ENCODE results near the gene TMED7.

The TMED7 gene

DNA sequence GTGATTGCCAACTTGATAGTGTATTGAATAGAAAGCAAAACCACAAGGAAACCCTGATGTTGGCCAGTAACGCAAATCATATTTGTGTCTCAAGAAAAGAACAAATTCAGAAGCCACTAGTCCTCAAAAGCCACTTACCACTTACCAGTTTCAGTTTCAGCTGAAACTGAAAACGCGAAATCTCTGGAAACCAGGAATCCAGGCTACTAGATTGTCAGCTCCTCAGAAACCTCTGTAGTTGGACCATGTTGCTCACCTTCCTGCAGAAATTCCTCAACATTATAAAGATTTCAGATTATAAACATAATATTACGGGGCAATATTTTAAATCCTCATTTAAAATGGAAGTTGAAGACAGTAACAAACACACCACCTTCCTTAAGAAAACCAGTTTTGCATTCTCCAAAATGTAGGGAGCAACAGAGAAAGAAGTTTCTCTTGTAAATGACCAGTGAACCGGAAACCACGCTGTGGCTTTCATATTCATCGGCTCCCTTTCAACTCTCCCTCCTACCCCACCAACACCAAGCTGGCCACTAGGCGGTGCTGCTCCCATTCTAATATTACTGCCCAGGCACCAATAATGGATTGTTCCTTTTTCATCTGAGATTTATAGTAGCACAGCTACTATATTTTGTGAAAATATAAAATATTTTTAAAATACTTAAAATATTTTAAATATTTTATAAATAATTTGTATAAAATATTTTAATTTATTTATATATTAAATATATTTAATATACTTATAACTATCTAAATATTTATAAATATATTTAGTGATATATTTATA, 8.7 kb upstream of the TMED7 start:
- Histone ChIP-seq H3K4me1 (ENCODE audit: control insufficient read depth, insufficient read depth, low read length, poor library complexity, severe bottlenecking) (peaks cover 7% of the 10 kb centered on the region), H3K27ac (ENCODE audit: insufficient read depth, low read length, poor library complexity, severe bottlenecking) (no peak overlapping the region), H3K27me3 (replicated peaks; ENCODE audit: control insufficient read depth, insufficient read depth, low read length, poor library complexity, severe bottlenecking) (peaks cover 3% of the 10 kb centered on the region), H3K36me3 (ENCODE audit: control insufficient read depth, insufficient read depth, low read length) (no peaks in the 10 kb centered on the region), H3K4me3 (ENCODE audit: insufficient read depth, low read depth, low read length, poor library complexity, severe bottlenecking) (peak overlapping the region; percentile 6), H3K9me3 (ENCODE audit: control insufficient read depth, low read length) (no peaks in the 10 kb centered on the region)
- DNase-seq: peak; percentile 60 to 73 (median 64)

DNA sequence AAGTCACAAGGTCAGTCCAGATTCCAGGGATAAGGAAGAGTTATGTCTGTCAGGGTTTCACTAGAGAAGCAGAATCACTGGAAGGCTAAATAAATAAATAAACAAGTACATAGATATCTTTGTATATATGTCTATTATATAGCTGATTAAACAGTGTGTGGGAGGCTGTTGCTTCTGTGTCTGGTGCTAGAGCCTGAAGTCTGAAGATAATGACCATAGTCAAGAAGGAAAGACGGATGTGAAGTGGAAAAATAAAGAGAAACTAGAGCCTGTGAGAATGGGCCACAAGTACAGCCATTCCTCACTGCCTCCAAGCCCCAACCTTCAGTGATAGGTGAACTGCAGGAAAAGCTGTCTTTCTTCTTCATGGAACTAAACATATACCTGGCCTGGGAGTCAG, 4.1 kb upstream of the TMED7 start:
- Histone ChIP-seq H3K27ac (ENCODE audit: insufficient read depth, low read length, poor library complexity, severe bottlenecking) (no peak overlapping the region), H3K27me3 (replicated peaks; ENCODE audit: control insufficient read depth, insufficient read depth, low read length, poor library complexity, severe bottlenecking) (no peaks in the 10 kb centered on the region), H3K4me1 (ENCODE audit: control insufficient read depth, insufficient read depth, low read length, poor library complexity, severe bottlenecking) (peaks cover 16% of the 10 kb centered on the region), H3K9me3 (ENCODE audit: control insufficient read depth, low read length) (no peaks in the 10 kb centered on the region), H3K4me3 (ENCODE audit: insufficient read depth, low read depth, low read length, poor library complexity, severe bottlenecking) (no peak overlapping the region), H3K36me3 (ENCODE audit: control insufficient read depth, insufficient read depth, low read length) (no peaks in the 10 kb centered on the region)
- DNase-seq: no peak

DNA sequence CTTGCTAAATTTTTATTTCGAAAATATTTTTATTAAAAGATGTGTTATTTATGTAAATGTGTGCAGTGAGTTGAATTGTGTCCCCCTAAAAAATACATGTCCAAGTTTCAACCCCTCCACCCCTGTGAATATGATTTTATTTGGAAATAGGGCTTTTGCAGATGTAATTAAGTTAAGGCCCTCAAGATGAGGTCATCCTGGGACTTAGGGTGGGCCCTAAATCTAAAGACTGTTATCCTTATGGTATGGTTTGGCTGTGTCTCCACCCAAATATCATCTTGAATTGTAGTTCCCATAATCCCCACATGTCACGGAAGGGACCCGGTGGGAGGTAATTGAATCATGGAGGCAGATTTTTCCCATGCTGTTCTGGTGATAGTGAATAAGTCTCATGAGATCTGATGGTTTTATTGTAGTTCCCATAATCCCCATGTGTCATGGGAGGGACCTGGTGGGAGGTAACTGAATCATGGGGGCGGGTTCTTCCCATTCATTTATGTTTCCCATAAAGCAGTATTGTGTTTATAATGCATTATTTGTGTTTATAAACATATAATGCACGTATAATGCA, 1.5 kb upstream of the TMED7 start:
- H3K27me3 ChIP-seq (replicated peaks; ENCODE audit: control insufficient read depth, insufficient read depth, low read length, poor library complexity, severe bottlenecking): no peaks in the 10 kb centered on the region
- no peak overlapping the region for H3K27ac ChIP-seq (ENCODE audit: insufficient read depth, low read length, poor library complexity, severe bottlenecking)
- H3K4me3 ChIP-seq (ENCODE audit: insufficient read depth, low read depth, low read length, poor library complexity, severe bottlenecking): no peak overlapping the region

DNA sequence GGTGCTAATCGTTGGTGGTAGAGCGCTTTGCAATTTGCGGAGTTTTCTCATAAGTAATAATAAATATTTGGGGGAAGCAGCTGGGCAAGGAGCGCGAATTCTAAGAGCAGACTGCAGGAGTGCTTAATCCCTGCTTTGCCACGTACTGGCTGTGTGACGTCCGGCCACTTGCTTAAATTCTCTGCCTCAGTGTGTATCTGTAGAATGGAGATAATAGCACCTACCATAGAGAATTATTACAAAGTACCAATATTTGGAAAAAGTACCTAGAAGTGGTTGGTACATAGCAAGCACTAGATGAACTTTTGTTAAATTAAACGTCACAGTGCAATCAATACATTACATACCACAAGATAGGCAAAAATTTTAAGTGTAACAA, 598 bp upstream of the TMED7 start:
- H3K9me3 ChIP-seq (ENCODE audit: control insufficient read depth, low read length): no peaks in the 10 kb centered on the region
- peak overlapping the region; percentile 73 for H3K27ac ChIP-seq (ENCODE audit: insufficient read depth, low read length, poor library complexity, severe bottlenecking)
- no peaks in the 10 kb centered on the region for H3K36me3 ChIP-seq (ENCODE audit: control insufficient read depth, insufficient read depth, low read length)
- no peak for DNase-seq
- no peaks in the 10 kb centered on the region for H3K27me3 ChIP-seq (replicated peaks; ENCODE audit: control insufficient read depth, insufficient read depth, low read length, poor library complexity, severe bottlenecking)
- peaks cover 24% of the 10 kb centered on the region for H3K4me1 ChIP-seq (ENCODE audit: control insufficient read depth, insufficient read depth, low read length, poor library complexity, severe bottlenecking)
- H3K4me3 ChIP-seq (ENCODE audit: insufficient read depth, low read depth, low read length, poor library complexity, severe bottlenecking): peak overlapping the region; percentile 84

More for the DNA sequence above, 1.5 kb upstream of the TMED7 start:
- Histone ChIP-seq H3K36me3 (ENCODE audit: control insufficient read depth, insufficient read depth, low read length) (no peaks in the 10 kb centered on the region), H3K9me3 (ENCODE audit: control insufficient read depth, low read length) (no peaks in the 10 kb centered on the region), H3K4me1 (ENCODE audit: control insufficient read depth, insufficient read depth, low read length, poor library complexity, severe bottlenecking) (peaks cover 24% of the 10 kb centered on the region)
- no peak for DNase-seq

DNA sequence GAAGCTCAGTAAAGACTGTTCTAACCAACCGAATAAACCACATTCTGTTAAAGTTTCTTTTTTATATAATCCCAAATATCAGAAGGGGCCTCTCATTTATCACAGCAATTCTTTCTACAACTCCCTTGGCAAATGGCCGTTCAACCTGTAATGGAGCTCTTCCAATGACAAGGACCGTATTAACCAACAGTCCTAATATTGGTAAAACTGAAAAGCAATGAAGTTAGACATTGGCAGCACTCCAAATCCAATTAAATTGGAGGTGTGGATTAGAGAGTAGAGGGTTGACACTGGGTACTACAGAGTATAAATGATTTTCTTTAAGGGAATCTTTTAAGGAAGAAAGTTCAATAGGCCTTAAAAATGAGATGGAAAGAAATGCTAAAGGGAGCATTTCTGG, 842 bp downstream of the TMED7 start:
- no peak for DNase-seq
- H3K27me3 ChIP-seq (replicated peaks; ENCODE audit: control insufficient read depth, insufficient read depth, low read length, poor library complexity, severe bottlenecking): no peaks in the 10 kb centered on the region
- peaks cover 24% of the 10 kb centered on the region for H3K4me1 ChIP-seq (ENCODE audit: control insufficient read depth, insufficient read depth, low read length, poor library complexity, severe bottlenecking)
- peak overlapping the region; percentile 91 for H3K27ac ChIP-seq (ENCODE audit: insufficient read depth, low read length, poor library complexity, severe bottlenecking)
- H3K9me3 ChIP-seq (ENCODE audit: control insufficient read depth, low read length): no peaks in the 10 kb centered on the region
- peak overlapping the region; percentile 84 for H3K4me3 ChIP-seq (ENCODE audit: insufficient read depth, low read depth, low read length, poor library complexity, severe bottlenecking)
- peaks cover 6% of the 10 kb centered on the region for H3K36me3 ChIP-seq (ENCODE audit: control insufficient read depth, insufficient read depth, low read length)

DNA sequence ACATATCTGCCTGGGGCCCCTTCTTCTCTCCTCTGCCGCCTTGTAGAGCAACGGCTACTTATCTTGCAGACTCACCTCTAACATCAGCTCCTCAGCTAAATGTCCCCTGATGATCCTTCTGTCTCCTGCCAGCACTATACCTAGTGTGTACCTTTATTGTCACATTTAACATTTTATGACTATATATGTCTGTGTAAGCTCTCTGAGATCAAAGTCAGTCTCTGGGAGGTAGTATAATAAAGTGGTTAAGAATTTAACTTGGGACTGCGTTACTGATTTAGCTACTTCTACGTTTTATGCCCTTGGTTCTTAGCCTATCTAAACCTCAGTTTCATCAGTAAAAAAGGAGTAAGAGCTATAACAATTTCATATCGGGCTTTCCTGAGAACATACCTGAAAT, 2.2 kb downstream of the TMED7 start:
- no peaks in the 10 kb centered on the region for H3K9me3 ChIP-seq (ENCODE audit: control insufficient read depth, low read length)
- peaks cover 24% of the 10 kb centered on the region for H3K4me1 ChIP-seq (ENCODE audit: control insufficient read depth, insufficient read depth, low read length, poor library complexity, severe bottlenecking)
- no peak overlapping the region for H3K4me3 ChIP-seq (ENCODE audit: insufficient read depth, low read depth, low read length, poor library complexity, severe bottlenecking)
- peaks cover 19% of the 10 kb centered on the region for H3K36me3 ChIP-seq (ENCODE audit: control insufficient read depth, insufficient read depth, low read length)
- H3K27me3 ChIP-seq (replicated peaks; ENCODE audit: control insufficient read depth, insufficient read depth, low read length, poor library complexity, severe bottlenecking): no peaks in the 10 kb centered on the region
- no peak for DNase-seq
- H3K27ac ChIP-seq (ENCODE audit: insufficient read depth, low read length, poor library complexity, severe bottlenecking): no peak overlapping the region

DNA sequence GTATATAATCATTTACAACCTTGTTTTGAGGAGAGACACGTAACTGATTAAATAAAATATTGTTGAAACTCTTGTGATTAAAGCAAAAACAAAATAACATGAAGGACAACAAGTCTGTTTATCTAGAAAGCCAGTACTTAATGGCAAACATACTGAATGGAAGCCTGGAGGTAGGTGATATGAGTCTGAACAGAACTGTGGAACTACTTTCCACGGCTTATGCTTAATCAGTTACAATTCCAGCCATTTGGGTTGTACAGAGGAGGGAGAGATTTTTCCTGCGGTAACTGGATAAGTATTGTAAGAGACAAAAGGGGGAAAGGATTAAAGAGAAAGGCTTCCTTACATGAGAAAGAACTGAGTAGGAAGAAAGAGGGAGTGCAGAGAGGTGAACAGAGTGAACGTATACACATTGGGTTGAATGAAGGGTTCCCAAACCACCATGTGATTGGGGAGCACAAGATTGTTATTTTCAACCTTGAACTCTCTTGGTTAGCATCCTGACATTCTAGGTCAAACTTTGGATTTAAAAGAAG, 4.4 kb downstream of the TMED7 start:
- H3K36me3 ChIP-seq (ENCODE audit: control insufficient read depth, insufficient read depth, low read length): peaks cover 29% of the 10 kb centered on the region
- H3K4me3 ChIP-seq (ENCODE audit: insufficient read depth, low read depth, low read length, poor library complexity, severe bottlenecking): no peak overlapping the region
- peaks cover 17% of the 10 kb centered on the region for H3K4me1 ChIP-seq (ENCODE audit: control insufficient read depth, insufficient read depth, low read length, poor library complexity, severe bottlenecking)
- no peak overlapping the region for H3K27ac ChIP-seq (ENCODE audit: insufficient read depth, low read length, poor library complexity, severe bottlenecking)
- DNase-seq: no peak
- no peaks in the 10 kb centered on the region for H3K27me3 ChIP-seq (replicated peaks; ENCODE audit: control insufficient read depth, insufficient read depth, low read length, poor library complexity, severe bottlenecking)
- H3K9me3 ChIP-seq (ENCODE audit: control insufficient read depth, low read length): no peaks in the 10 kb centered on the region

DNA sequence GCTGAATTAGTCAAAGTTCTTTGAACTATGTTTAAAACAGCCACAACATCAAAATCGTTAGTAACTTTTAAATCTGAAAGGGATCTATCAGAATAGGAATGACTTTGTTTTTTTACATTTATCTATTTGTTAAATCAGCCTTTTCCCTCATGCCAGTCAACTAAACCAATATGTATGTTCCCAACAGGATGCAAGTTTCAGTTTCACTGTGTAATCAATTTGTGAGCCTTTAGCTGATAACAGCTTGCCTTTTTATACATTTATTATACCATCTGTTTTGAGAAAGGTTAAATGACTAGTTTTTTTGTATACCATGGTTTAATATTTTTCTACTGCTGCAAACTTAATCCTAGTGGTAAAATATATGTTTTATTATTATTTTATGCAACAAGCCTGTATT, 8.9 kb downstream of the TMED7 start:
- Histone ChIP-seq H3K4me3 (ENCODE audit: insufficient read depth, low read depth, low read length, poor library complexity, severe bottlenecking) (no peak overlapping the region), H3K9me3 (ENCODE audit: control insufficient read depth, low read length) (no peaks in the 10 kb centered on the region), H3K27ac (ENCODE audit: insufficient read depth, low read length, poor library complexity, severe bottlenecking) (no peak overlapping the region), H3K27me3 (replicated peaks; ENCODE audit: control insufficient read depth, insufficient read depth, low read length, poor library complexity, severe bottlenecking) (no peaks in the 10 kb centered on the region), H3K4me1 (ENCODE audit: control insufficient read depth, insufficient read depth, low read length, poor library complexity, severe bottlenecking) (no peaks in the 10 kb centered on the region), H3K36me3 (ENCODE audit: control insufficient read depth, insufficient read depth, low read length) (peaks cover 48% of the 10 kb centered on the region)
- no peak for DNase-seq

DNA sequence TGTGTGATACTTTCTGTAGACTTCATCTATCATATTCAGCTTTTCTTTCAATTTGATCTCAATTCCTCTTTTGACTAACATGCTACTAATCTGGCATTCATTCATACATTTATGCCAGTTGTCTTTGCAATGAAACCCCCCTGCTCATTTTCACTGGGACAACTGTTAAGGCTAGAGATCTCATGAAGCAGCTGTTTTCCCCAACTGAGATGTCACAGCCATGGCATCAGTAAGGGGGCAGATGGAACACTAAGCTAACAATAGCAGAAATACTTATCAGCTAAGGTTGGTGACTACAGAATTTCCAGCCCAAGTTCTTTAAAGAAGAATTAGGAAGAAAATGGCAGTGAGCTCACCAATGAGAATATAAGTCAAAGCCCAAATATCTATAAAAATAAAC, 9.4 kb downstream of the TMED7 start:
- Histone ChIP-seq H3K4me3 (ENCODE audit: insufficient read depth, low read depth, low read length, poor library complexity, severe bottlenecking) (no peak overlapping the region), H3K4me1 (ENCODE audit: control insufficient read depth, insufficient read depth, low read length, poor library complexity, severe bottlenecking) (no peaks in the 10 kb centered on the region), H3K27ac (ENCODE audit: insufficient read depth, low read length, poor library complexity, severe bottlenecking) (no peak overlapping the region), H3K27me3 (replicated peaks; ENCODE audit: control insufficient read depth, insufficient read depth, low read length, poor library complexity, severe bottlenecking) (no peaks in the 10 kb centered on the region), H3K36me3 (ENCODE audit: control insufficient read depth, insufficient read depth, low read length) (peaks cover 48% of the 10 kb centered on the region), H3K9me3 (ENCODE audit: control insufficient read depth, low read length) (no peaks in the 10 kb centered on the region)
- no peak for DNase-seq

DNA sequence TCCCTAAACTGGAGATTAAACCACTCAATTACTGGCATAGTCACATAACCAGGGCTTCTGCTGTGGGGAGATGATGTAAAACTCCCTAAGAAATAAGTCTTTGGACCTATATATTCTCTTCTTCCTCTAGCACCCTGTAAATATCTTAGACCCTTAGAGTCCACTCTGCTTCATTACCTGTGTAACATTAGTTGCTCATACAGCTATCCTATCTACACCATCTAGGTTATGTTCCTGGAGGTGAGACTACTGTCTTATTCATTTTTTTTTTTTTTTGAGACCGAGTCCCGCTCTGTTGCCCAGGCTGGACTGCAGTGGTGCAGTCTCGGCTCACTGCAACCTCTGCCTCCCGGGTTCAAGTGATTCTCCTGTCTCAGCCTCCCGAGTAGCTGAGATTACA, 14.0 kb downstream of the TMED7 start:
- Histone ChIP-seq H3K27me3 (replicated peaks; ENCODE audit: control insufficient read depth, insufficient read depth, low read length, poor library complexity, severe bottlenecking) (no peaks in the 10 kb centered on the region), H3K9me3 (ENCODE audit: control insufficient read depth, low read length) (no peaks in the 10 kb centered on the region), H3K4me3 (ENCODE audit: insufficient read depth, low read depth, low read length, poor library complexity, severe bottlenecking) (no peak overlapping the region), H3K27ac (ENCODE audit: insufficient read depth, low read length, poor library complexity, severe bottlenecking) (no peak overlapping the region), H3K4me1 (ENCODE audit: control insufficient read depth, insufficient read depth, low read length, poor library complexity, severe bottlenecking) (no peaks in the 10 kb centered on the region), H3K36me3 (ENCODE audit: control insufficient read depth, insufficient read depth, low read length) (peaks cover 23% of the 10 kb centered on the region)
- DNase-seq: no peak
